WI38 (cell line): ENCODE data around the gene EME1.

ENCODE experiments used
- H3K4me3 ChIP-seq: 2 replicates; pipeline ENCODE4 v1.5.1; 2011; ENCODE audit warnings: low read depth, mild to moderate bottlenecking, control low read depth, low read length
- TF ChIP-seq, protein P1 (sequence below): IDR thresholded peaks from 2 replicates; pipeline ENCODE4 v1.5.1; 2012; ENCODE audit warnings: low read depth, mild to moderate bottlenecking, control low read depth, low read length

EME1 gene

DNA sequence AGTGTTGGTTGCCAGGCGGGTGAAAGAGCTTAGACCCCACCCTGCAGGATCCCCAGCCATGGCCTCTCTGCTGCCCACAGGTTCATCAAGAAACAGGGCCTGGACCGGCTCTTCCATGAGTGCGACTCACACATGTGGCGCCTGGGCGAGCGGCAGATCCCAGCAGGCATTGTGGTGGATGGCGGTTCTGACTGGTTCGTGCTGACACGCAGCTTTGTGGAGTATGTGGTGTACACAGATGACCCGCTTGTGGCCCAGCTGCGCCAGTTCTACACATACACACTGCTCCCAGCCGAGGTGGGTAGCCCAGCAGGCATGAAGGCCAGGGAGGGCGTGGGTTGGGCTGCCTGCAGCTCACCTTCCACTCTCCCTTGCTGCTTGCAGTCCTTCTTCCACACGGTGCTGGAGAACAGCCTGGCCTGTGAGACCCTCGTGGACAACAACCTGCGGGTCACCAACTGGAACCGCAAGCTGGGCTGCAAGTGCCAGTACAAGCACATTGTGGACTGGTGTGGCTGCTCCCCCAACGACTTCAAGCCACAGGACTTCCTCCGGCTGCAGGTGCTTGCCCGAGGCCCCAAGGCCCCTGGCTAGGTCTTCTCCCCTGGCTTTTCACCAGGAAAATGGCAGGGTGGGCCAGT, 17.2 kb upstream of the EME1 start:
- no peak overlapping the region for H3K4me3 ChIP-seq
- TF ChIP-seq, protein P1, sequence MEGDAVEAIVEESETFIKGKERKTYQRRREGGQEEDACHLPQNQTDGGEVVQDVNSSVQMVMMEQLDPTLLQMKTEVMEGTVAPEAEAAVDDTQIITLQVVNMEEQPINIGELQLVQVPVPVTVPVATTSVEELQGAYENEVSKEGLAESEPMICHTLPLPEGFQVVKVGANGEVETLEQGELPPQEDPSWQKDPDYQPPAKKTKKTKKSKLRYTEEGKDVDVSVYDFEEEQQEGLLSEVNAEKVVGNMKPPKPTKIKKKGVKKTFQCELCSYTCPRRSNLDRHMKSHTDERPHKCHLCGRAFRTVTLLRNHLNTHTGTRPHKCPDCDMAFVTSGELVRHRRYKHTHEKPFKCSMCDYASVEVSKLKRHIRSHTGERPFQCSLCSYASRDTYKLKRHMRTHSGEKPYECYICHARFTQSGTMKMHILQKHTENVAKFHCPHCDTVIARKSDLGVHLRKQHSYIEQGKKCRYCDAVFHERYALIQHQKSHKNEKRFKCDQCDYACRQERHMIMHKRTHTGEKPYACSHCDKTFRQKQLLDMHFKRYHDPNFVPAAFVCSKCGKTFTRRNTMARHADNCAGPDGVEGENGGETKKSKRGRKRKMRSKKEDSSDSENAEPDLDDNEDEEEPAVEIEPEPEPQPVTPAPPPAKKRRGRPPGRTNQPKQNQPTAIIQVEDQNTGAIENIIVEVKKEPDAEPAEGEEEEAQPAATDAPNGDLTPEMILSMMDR = no peak

- H3K4me3 ChIP-seq = no peak overlapping the region
- TF ChIP-seq, protein P1 = no peak
Measured at GRCh38 chr17:50356418-50356817, 16.6 kb upstream of the EME1 start.

DNA sequence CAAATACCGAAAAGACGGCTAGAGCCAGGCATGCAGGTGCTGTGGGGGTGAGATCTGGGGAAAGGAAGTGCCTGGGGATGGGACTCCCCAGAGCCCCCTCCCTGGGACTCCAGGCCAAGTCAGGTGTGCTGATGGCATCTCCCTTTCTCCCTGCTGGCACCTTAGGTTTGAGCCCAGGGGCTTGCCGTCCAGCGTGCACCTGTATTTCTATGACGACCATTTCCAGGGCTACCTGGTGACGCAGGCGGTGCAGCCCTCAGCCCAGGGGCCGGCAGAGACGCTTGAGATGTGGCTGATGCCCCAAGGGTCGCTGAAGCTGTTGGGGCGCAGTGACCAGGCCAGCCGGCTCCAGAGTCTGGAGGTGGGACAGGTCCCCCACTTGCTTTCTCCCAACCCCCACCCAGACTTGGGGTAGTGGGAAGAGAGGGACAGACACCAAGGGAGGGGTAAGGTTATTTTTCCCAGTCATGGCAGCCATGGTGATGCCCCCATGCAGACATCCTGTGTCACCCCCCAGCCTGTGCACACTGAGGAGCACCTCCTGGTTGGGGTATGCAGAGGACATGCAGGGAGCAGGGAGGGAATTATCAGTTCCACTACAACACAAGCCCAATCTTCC, 16.0 kb upstream of the EME1 start:
- TF ChIP-seq, protein P1 = no peak
- no peak overlapping the region for H3K4me3 ChIP-seq

- no peak overlapping the region for H3K4me3 ChIP-seq
- TF ChIP-seq, protein P1 = no peak
Measured at GRCh38 chr17:50358177-50358576, 14.9 kb upstream of the EME1 start.

- TF ChIP-seq, protein P1 = no peak
- H3K4me3 ChIP-seq = no peak overlapping the region
Measured at GRCh38 chr17:50359005-50359699, 13.9 kb upstream of the EME1 start.

DNA sequence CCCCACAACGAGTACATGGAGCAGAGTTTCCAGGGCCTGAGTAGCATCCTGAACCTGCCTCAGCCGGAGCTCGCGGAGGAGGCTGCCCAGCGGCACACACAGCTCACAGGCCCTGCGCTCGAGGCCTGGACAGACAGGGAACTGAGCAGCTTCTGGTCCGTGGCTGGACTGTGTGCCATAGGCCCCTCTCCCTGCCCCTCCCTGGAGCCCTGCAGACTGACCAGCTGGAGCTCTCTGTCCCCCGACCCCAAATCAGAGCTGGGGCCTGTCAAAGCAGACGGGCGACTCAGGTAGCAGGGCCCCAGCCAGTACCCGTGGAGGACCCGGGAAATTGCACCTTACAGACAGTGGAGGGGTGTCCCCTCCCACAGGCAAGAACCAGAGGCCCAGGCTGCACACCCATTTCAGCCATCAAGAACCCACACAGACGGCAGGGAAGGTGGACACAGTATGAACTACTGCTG, 13.0 kb upstream of the EME1 start:
- no peak overlapping the region for H3K4me3 ChIP-seq
- TF ChIP-seq, protein P1 = no peak
